NCI-H2107 (cell line): Measurements from ENCODE around the gene B9D1.
A peak's percentile ranks its signal among the peaks of the same experiment; 100 is the strongest.

Experiments
- DNase-seq: peaks from one replicate; lab custom pipeline; 2025; lab: John Stamatoyannopoulos, UW

B9D1 gene

DNA sequence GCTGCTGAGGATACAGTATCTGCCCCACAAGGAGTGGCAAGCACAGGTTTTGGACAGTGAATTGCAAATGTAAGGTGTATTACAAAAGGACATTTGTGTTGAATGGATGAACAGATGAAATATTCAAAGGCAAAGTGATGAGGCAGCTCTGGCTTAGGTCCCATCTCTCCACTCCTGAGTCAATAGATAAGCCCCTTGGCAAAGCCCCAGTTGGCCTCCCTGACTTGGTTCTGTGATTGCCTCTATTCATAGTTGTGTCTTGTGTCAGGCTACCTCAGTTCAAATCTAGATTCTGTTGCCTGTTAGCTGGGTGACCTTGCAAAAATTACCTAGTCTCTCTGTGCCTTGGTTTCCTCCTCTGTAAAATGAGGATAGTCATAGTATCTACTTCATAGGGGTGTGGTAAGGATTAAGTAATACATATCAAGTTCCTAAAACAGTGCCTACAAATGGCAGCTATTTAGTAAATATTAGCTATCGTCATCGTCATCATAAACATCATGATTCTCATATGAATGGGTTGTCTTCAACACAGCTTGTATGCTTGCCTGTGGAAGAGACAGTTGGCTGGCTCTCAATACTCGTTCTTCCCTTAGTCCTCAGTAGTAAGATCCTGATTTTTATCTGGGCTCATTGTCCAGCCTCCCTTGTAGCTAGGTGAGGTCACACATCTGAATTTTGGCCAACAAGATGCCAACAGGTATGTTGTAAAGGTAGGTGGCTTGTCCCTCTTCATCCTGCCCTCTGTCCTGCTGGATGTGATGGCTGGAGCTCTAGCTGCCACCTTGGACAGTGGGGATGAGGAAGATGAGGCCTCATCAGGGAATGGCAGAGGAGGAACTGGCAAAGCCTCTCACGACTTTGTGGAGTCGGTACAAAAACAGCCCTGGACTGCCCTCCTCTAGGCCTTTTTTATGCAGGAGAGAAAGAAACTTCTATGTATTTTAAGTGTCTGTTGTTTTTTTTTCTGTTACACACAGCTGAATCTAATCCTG lies 26.6 kb upstream of the B9D1 start:
- DNase-seq = no peak

DNA sequence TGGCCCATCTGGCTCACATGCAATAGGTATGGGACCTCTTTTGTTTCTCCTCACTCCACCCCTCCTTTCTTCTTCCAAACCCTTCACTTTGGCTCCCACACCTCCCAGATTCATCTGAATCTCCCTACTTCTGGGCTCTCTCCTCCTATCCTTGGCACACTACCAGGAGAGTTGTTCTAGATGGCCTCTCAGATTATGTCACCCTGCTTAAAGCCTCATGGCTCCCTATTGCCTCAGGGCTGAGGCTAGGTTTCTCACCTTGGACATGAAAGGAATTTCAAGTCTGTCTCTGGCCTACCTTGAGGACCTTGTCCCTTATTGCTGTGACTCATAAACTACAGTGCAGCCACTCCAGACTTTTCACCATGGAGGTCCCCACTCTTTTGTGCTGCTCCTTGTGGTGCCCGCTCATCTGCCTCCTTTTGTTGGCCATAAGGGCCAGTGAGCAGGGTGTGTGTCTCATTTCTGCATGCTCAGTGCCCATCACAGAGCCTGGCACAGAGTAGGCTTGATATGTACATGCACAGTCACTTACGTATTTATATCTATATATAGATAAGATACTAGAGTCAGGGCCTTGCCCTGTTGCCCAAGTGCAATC lies 25.5 kb upstream of the B9D1 start:
- DNase-seq = no peak

DNA sequence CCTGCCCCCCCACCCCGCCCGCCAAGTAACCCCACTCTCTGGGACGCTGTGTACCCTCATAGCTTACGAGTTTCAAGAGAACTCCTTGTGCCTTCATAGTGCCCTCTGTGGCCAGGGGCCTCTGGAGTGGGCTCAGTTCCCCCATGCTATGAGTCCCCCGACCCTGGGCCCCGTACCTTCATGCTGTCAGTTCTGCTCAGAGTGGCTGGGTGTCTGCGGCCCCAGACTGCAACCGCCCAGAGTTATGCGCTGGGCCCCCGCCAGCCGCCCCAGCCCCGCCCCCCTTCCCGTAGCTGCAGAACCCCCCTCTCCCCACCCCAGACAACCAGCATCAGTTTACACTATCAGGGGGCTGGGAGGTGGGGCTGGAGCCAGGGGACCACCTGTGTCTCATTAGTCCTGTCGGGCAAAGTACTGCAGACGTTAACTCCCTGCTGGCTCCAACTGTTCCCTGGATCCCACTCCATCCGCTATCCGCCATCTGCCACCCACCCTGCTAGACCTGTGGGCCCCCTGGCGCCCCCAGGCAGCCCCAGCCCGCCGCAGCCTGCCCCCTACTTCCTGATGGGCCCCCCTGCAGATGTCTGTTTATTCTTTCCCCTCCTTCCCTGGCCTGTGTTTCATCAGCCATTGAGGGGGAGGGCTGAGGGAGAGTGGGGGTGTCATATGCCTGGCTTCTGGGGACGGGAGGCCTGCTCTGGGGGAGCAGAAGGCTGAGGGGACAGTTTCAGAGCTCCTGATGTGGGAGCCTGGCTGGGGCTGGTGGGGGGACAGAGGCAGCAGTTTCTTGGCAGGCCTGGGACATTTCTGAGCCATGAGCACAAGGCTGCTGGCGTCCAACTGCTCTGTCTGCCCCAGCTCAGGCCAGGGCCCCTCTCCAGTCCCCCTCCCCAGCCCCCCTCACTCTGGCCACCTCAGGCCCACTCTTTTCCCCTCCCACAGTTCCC lies 24.7 kb upstream of the B9D1 start, which contains the start of gene MFAP4:
TSS of gene MFAP4 (minus strand) at position 217 of the 947 bp plus-strand sequence. CDS start at position 182, 35 bp downstream.
- no peak for DNase-seq

DNA sequence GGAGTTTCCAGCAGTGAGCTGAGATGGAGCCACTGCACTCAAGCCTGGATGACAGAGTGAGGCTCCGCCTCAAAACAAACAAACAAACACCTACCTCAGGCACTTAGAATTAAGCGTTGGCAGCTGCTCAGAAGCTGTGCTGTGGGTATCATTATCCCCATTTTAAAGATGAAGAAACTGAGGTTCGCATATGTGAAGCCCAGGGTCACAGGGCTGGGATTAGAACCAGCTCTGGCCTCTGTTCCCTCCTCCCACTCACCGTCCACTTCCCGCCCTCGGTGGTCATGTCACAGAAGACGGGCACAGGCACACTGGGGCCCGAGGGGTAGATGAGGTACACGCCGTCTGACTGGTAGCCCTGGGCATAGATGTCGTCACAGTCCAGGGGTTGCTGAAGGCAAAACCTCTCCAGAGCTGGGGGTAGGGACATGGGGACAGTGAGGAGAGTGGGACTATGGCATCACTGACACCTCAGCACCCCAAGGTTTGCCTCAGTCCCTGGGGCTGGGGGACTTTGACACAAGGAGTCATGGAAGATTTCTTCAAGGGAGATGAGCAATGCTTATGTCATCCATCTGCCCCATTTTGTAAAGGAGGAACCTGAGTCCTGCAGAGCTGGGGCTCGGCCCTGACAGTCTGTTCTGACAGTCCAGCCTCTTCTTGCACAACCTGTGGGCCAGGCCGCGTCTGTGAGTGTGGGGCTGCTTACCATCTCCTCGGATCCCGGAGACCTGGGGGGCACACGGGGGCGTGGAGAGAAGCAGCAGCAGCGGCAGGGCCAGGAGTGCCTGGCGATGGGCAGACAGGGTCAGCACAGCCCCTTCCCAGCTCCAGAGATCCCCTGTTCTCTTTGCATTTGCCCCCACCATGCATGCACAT lies 23.8 kb upstream of the B9D1 start:
- DNase-seq = no peak

DNA sequence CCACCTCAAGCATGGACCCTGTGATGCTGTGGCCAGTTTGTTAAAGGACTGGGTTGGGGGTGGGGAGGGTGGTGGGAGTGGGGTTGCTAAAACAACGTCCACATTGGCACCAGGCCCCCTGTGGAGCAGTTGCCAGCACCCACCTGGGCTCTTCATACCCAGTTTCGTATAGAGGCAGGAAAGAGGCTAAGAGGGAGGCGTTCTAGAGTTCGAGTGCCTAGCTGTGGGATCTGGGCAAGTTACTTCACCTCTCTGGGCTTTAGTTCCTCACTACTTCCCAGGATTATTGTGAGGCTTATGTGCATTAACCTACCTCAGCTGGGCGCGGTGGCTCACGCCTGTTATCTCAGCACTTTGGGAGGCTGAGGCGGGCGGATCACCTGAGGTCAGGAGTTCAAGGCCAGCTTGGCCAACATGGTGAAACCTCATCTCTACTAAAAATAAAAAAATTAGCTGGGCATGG lies 23.0 kb upstream of the B9D1 start:
- DNase-seq = no peak

DNA sequence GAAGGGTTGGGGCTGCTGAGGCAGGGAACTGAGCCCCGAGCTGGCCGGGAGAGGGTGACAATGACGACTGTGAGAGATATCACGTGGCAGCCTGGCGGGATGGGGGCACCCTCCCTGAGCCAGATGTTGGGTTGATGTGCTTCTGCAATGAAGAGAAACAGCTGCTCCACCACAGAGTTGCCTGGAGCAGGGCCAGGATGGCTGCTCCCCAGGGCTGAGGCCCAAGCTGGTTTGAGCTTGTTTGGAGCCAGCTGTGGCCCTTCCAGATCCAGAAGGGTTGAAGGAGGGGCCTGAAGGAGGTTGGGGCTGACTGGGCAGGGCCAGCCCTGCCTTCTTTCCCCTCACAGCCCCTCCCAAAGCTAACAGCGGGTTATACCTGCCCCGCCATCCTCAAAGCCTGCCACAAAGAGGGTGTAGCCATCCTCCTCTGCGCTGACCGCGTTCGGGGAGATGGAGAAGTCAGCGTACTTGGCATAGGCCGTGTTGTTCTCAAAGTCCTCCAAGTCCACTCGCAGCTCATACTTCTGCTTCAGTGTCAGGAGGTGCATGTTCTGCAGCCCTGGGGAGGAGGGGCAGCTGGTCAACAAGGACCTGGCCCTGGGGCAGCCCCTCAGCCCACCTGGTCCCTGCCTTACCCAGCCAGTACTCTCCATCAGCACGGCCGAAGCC lies 22.3 kb upstream of the B9D1 start:
- DNase-seq = peak; percentile 31

DNA sequence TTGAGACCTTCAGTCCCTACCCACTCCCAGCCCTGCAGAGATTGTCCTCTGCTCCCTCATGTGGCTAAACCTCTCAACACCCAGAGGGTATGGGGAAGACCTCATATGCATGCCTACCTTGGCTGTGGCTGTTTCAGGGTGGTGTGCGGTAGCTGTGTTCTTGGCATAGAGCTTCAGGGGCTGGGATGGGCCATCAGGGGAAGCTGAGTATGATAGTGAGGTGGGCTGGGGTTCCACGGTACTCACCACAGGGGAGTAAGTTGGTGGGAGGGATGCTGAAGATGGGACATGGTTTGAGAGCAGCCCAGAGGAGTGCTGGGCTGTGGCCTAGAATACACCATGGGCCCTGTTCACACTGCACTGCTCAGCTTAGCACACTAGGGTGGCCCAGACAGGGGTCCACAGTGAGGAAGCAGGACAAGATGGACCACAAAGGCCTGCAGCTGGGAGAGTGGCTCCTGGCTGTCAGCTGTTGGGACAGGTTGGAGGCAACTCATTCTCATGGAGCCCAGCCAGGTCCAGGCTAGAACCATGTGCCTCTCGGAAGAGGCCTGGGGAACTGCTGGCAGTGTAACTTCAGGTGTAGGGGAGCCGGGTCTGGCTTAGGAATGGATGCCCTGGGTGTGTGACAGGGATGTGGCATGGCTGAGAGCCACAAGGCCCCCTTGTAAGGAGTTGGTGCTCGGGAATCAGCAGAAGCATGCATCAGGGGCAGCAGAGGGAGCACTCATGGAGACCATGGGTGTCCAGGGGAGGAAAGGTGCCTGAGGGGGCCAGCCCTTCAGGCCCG lies 21.4 kb upstream of the B9D1 start:
- DNase-seq = no peak

DNA sequence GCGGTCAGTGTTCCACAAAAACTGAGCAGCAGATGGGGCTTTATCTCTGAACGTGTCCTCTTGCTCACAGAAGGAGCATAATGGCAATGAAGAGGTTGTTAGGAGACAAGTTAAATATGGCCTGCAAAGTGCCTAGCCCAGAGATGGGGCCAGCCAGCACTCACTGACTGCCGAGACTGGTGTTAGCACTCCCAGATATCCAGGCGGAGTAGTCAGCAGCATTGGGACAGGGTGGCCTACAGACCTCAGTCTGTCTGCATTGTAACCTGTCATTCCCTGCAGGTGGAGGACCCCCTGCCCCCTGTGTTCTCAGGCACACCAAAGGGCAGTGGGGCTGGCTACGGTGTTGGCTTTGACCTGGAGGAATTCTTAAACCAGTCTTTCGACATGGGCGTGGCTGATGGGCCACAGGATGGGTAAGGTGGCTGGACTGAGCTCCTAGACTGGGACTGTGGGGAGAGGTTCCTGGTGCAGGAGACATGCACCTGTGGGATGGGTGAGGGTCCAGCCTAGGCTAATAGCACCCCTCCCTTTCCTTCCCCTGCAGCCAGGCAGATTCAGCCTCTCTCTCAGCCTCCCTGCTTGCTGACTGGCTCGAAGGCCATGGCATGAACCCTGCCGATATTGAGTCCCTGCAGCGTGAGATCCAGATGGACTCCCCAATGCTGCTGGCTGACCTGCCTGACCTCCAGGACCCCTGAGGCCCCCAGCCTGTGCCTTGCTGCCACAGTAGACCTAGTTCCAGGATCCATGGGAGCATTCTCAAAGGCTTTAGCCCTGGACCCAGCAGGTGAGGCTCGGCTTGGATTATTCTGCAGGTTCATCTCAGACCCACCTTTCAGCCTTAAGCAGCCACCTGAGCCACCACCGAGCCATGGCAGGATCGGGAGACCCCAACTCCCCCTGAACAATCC lies 20.3 kb upstream of the B9D1 start:
- DNase-seq = no peak

DNA sequence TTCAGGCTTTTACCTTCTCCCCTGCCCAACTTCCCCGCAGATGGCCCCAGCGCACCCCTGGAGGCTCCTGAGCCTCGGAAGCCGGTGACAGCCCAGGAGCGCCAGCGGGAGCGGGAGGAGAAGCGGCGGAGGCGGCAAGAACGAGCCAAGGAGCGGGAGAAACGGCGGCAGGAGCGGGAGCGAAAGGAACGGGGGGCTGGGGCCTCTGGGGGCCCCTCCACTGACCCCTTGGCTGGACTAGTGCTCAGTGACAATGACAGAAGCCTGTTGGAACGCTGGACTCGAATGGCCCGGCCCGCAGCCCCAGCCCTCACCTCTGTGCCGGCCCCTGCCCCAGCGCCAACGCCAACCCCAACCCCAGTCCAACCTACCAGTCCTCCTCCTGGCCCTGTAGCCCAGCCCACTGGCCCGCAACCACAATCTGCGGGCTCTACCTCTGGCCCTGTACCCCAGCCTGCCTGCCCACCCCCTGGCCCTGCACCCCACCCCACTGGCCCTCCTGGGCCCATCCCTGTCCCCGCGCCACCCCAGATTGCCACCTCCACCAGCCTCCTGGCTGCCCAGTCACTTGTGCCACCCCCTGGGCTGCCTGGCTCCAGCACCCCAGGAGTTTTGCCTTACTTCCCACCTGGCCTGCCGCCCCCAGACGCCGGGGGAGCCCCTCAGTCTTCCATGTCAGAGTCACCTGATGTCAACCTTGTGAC lies 19.4 kb upstream of the B9D1 start:
- DNase-seq = no peak

DNA sequence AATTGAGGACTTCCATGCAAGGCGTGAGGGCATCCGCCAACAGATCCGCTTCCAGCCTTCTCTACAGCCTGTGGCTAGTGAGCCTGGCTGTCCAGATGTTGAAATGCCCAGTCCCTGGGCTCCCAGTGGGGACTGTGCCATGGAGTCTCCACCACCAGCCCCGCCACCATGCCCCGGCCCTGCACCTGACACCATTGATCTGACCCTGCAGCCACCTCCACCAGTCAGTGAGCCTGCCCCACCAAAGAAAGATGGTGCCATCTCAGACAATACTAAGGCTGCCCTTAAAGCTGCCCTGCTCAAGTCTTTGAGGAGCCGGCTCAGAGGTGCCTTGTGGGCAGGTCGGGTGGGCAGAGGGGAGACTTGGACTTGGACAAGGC lies 18.8 kb upstream of the B9D1 start:
- DNase-seq = no peak

DNA sequence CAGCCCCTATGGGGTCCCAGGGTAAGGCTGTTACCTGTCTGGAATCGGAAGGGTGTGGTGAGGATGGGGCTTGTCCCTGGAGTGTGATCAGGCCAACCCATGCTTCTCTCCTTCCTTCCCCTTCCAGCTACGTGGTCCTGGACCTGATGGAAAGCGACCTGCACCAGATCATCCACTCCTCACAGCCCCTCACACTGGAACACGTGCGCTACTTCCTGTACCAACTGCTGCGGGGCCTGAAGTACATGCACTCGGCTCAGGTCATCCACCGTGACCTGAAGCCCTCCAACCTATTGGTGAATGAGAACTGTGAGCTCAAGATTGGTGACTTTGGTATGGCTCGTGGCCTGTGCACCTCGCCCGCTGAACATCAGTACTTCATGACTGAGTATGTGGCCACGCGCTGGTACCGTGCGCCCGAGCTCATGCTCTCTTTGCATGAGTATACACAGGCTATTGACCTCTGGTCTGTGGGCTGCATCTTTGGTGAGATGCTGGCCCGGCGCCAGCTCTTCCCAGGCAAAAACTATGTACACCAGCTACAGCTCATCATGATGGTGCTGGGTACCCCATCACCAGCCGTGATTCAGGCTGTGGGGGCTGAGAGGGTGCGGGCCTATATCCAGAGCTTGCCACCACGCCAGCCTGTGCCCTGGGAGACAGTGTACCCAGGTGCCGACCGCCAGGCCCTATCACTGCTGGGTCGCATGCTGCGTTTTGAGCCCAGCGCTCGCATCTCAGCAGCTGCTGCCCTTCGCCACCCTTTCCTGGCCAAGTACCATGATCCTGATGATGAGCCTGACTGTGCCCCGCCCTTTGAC lies 18.2 kb upstream of the B9D1 start:
- DNase-seq = no peak

DNA sequence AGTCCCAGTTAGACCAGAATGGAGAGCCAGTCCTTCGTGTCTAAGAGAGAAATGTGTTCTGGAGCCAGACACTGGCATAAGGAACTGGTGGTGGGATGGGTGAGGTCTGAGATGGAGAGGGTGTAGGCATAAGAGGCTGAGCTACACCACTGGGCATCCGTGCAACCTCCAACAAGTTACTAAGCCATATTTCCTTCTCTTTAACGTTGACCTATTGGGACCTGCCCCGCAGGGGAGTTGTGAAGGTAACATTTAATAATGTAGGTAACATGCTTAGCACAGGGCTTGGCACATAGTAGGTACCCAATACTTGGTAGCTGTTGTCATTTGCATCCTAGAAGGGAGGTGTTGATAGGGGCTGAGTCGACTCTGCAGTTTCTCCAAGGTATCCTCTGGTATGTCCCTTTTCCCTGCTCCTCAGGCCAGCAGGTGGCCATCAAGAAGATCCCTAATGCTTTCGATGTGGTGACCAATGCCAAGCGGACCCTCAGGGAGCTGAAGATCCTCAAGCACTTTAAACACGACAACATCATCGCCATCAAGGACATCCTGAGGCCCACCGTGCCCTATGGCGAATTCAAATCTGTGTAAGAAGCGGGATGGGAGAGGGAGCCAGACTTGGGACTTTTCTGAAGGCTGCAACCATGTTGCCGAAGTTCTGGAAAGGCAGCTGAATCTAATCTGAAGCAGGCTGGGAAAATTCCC lies 17.0 kb upstream of the B9D1 start:
- DNase-seq = no peak

DNA sequence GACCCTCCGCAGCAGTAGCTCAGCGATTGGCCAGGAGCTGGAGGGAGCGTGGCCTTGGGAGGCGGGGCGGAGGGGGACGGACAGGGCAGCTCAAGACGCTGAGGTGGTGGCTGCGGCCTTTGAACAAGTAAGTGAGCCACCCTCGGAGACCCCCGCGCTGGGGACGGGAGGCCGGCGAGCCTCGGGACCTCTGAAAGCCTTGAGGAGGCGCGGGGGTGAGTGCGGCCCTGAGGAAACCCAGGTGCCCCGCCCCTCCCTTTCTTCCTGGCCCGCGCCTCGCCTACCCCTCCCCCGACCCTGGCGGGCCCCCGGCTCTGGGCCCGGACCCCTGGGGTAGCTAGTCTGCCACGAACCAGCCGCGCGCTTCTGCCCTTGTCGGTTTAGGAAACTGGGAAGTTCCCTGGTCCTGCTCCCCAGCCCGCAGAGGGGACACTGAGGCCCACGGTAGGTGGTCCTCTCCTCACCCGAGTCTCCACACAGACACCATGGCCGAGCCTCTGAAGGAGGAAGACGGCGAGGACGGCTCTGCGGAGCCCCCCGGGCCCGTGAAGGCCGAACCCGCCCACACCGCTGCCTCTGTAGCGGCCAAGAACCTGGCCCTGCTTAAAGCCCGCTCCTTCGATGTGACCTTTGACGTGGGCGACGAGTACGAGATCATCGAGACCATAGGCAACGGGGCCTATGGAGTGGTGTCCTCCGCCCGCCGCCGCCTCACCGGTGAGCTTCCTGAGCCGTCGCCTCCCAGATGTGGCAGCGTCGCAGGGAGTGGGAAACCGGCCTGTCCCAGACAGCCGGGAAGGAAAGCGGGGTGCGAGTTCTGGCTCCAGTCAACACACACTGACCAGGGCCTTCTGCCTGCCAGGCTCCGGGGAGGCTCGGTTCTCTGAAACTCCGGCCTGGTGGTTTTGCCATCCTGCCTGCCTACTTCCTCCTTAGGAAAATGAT lies 16.2 kb upstream of the B9D1 start, which contains the start of gene MAPK7:
TSS of gene MAPK7 (plus strand) at position 83 of the 945 bp plus-strand sequence. CDS start at position 486, 403 bp downstream.
- no peak for DNase-seq

DNA sequence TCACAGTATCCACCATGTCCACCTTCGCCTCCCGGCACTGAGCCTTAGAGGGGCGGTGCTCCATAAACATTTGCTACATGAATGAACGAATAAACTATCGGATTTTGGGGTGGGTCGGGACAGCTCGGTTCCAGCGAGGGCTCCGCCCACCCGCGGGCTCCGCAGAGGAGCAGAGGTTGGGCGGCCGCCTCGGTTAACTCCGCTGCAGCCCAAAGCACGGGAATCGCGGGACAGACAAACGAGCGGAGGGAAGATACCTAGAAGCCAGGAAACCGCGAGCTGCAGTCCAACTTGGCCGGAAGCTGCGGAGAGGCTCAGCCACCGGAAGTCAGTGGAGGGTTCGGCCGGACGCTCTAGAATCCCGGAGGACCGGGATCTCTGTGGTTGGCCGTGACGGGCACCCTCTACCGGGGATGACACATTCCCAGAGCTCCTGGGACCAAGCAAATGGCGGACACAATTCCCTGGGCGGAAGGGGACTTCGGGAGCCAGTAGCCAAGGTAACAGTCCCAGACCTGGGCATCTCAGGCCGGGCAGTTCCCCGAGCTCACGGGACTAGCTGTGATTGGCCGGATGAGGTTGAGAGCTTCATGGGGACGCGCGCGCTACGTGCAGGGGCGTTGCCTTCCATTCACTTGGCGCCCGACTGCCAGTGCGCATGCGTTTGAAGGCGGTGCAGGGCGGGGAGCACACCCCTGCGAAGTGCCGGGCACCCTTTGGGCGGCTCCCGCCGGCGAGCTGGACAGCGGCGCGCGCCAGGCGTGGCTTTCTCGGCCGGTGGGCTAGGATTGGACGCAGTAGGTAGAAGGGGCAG lies 15.3 kb upstream of the B9D1 start:
- peak; percentile 77 for DNase-seq
